Vagina (tissue), 2 donors: ENCODE results near the gene GAMT. TPM values are rescaled to one million over a fixed set of nuclear protein-coding genes. Genes with fewer than 3 reads are reported as not detected.

Source experiments
- DNase-seq, 2 donors: peaks; one replicate each; pipeline ENCODE4 v3.0.0-alpha.2; 2017; ENCODE audit errors: extremely low spot score in 2 of 2
- H3K27ac ChIP-seq: fragments of 200-600 bp; sonication (generic); one replicate; pipeline ENCODE4 v1.5.1; 2019
- H3K27me3 ChIP-seq: fragments of 200-600 bp; sonication (generic); one replicate; pipeline ENCODE4 v1.5.1; 2019
- H3K36me3 ChIP-seq, 2 donors: fragments of 200-600 bp; sonication (generic); one replicate each; pipeline ENCODE4 v1.5.1; 2017 to 2019
- H3K4me1 ChIP-seq: fragments of 200-600 bp; sonication (generic); one replicate; pipeline ENCODE4 v1.5.1; 2019
- H3K4me3 ChIP-seq, 2 donors: fragments of 200-600 bp; sonication (generic); 1 replicate in 1 of 2; 2 replicates in 1 of 2; pipeline ENCODE4 v1.5.1; 2016 to 2019
- H3K9me3 ChIP-seq: fragments of 200-600 bp; sonication (generic); one replicate; pipeline ENCODE4 v1.5.1; 2019
- CTCF ChIP-seq, 3 experiments: fragments of 450-650 bp in 2 of 3; fragments of 200-600 bp in 1 of 3; sonication (generic) in 1 of 3; IDR thresholded peaks; one replicate each; pipeline ENCODE4 v1.5.1; 2017 to 2019; ENCODE audit warnings: antibody characterized with exemption in 3 of 3, mild to moderate bottlenecking in 2 of 3, moderate library complexity in 2 of 3
- POLR2A ChIP-seq, 2 donors: fragments of 450-650 bp; IDR thresholded peaks; one replicate each; pipeline ENCODE4 v1.6.1; 2017; ENCODE audit warnings: antibody characterized with exemption in 2 of 2, mild to moderate bottlenecking in 2 of 2, moderate library complexity in 2 of 2
- POLR2AphosphoS5 ChIP-seq, 2 donors: sonication (generic); formaldehyde crosslinking; IDR thresholded peaks; one replicate each; pipeline ENCODE4 v1.9.0; 2017; ENCODE audit warnings: antibody characterized with exemption in 2 of 2, mild to moderate bottlenecking in 2 of 2, low read depth in 1 of 2; ENCODE audit not compliant: insufficient read depth in 1 of 2
- intact Hi-C: fragments of 100-400 bp; cut with DNase I; formaldehyde crosslinking; loops from one replicate; pipeline ENCODE4 v1.15.1; 2023
- total RNA-seq: library from RNA; depleted of rRNA; stranded (reverse); fragments of >200 nt; gene quantifications from one replicate; pipeline ENCODE4 v1.2.3, GENCODE V29; 2016

GAMT gene
- total RNA-seq, 1 donor from 2014 or later = 29.0 TPM

- TF ChIP-seq POLR2AphosphoS5 (IDR thresholded peaks at IDR 0.05; ENCODE audit: insufficient read depth in 1 of 2, low read depth in 1 of 2) (peak in 1 of 2 donors; percentile 33), POLR2A (IDR thresholded peaks at IDR 0.05) (no peak)
- H3K27me3 ChIP-seq = no peaks in the 10 kb centered on the region
- H3K4me3 ChIP-seq = peak overlapping the region; percentile 90 to 100
- H3K27ac ChIP-seq = peak overlapping the region; percentile 45
- H3K4me1 ChIP-seq = peaks cover 74% of the 10 kb centered on the region
- no peak for DNase-seq
- intact Hi-C loops = no loop called here
- no peaks in the 10 kb centered on the region for H3K9me3 ChIP-seq
- H3K36me3 ChIP-seq = no peaks in the 10 kb centered on the region
These were observed 8.9 kb upstream of the GAMT start for GRCh38 chr19:1410136-1410786.

- H3K36me3 ChIP-seq = no peaks in the 10 kb centered on the region
- H3K4me3 ChIP-seq = peak overlapping the region; percentile 90 to 100
- DNase-seq = no peak
- H3K27ac ChIP-seq = peak overlapping the region; percentile 91
- H3K4me1 ChIP-seq = peaks cover 66% of the 10 kb centered on the region
- no peaks in the 10 kb centered on the region for H3K27me3 ChIP-seq
- H3K9me3 ChIP-seq = no peaks in the 10 kb centered on the region
- intact Hi-C loops = no loop called here
- TF ChIP-seq POLR2A (IDR thresholded peaks at IDR 0.05) (no peak), POLR2AphosphoS5 (IDR thresholded peaks at IDR 0.05; ENCODE audit: insufficient read depth in 1 of 2, low read depth in 1 of 2) (no peak), CTCF (IDR thresholded peaks at IDR 0.05) (no peak)
These were observed 8.1 kb upstream of the GAMT start for GRCh38 chr19:1409204-1410005.

- Histone ChIP-seq H3K36me3 (no peaks in the 10 kb centered on the region), H3K4me1 (peaks cover 63% of the 10 kb centered on the region), H3K4me3 (peak overlapping the region; percentile 90 to 100), H3K27me3 (no peaks in the 10 kb centered on the region), H3K9me3 (no peaks in the 10 kb centered on the region), H3K27ac (peak overlapping the region; percentile 91)
- intact Hi-C loops = no loop called here
- TF ChIP-seq POLR2AphosphoS5 (IDR thresholded peaks at IDR 0.05; ENCODE audit: insufficient read depth in 1 of 2, low read depth in 1 of 2) = peak in 1 of 2 donors; percentile 43
- TF ChIP-seq POLR2A (IDR thresholded peaks at IDR 0.05) = no peak
- TF ChIP-seq CTCF (IDR thresholded peaks at IDR 0.05) = no peak
- no peak for DNase-seq
These were observed 7.2 kb upstream of the GAMT start for GRCh38 chr19:1408300-1409203.

GRCh38 chr19:1407528-1408299 is 6.4 kb upstream of the GAMT start, which contains the start of gene DAZAP1:
TSS of gene DAZAP1 (plus strand) at chr19:1407586. CDS start at chr19:1407774, 188 bp downstream.
- Histone ChIP-seq H3K27ac (peak within 1 kb of the TSS; percentile 91), H3K9me3 (no peaks in the 10 kb centered on the region), H3K4me1 (peaks cover 62% of the 10 kb centered on the region), H3K27me3 (no peaks in the 10 kb centered on the region), H3K4me3 (peak within 1 kb of the TSS; percentile 90 to 100), H3K36me3 (no peaks in the 10 kb centered on the region)
- intact Hi-C loops = no loop called here
- TF ChIP-seq POLR2A (IDR thresholded peaks at IDR 0.05) = peak in 1 of 2 donors; percentile 26
- TF ChIP-seq POLR2AphosphoS5 (IDR thresholded peaks at IDR 0.05; ENCODE audit: insufficient read depth in 1 of 2, low read depth in 1 of 2) = no peak
- no peak for DNase-seq

- DNase-seq = peak in 1 of 2 donors; percentile 98
- TF ChIP-seq POLR2A (IDR thresholded peaks at IDR 0.05) (no peak), POLR2AphosphoS5 (IDR thresholded peaks at IDR 0.05; ENCODE audit: insufficient read depth in 1 of 2, low read depth in 1 of 2) (peak; percentile 68 to 69), CTCF (IDR thresholded peaks at IDR 0.05) (peak in 1 of 3 experiments; percentile 20)
- peak overlapping the region; percentile 91 for H3K27ac ChIP-seq
- no peaks in the 10 kb centered on the region for H3K9me3 ChIP-seq
- peaks cover 62% of the 10 kb centered on the region for H3K4me1 ChIP-seq
- H3K4me3 ChIP-seq = peak overlapping the region; percentile 53 to 90
- intact Hi-C loops = no loop called here
- no peaks in the 10 kb centered on the region for H3K36me3 ChIP-seq
- no peaks in the 10 kb centered on the region for H3K27me3 ChIP-seq
These were observed 5.6 kb upstream of the GAMT start for GRCh38 chr19:1406774-1407527.
